ENCODE measurements around the gene CDK5. TPM values are rescaled to one million over a fixed set of nuclear protein-coding genes. Genes with fewer than 3 reads are reported as not detected.

Gene CDK5
- total RNA-seq, 2 donors from 2014 or later = 22.2 to 25.2 TPM

GRCh38 chr7:151068069-151068773, 10.5 kb upstream of the CDK5 start:
- H3K27me3 ChIP-seq (ENCODE audit: control insufficient read depth, insufficient read depth, low read length, poor library complexity, severe bottlenecking) = no peaks in the 10 kb centered on the region
- TF ChIP-seq CTCF (conservative IDR thresholded peaks at IDR 0.05) = no peak
- DNase-seq = peak; percentile 69
- no peaks in the 10 kb centered on the region for H3K27me3 Mint-ChIP-seq (ENCODE audit: insufficient read depth)
- WGBS, 2 experiments (ENCODE audit: insufficient coverage in 1 of 2, insufficient read length in 1 of 2) = 79 to 82% methylated on average over 12 of the region's 12 CpGs
- peak overlapping the region; percentile 82 for H3K27ac Mint-ChIP-seq
- H3K9me3 Mint-ChIP-seq = no peaks in the 10 kb centered on the region
- H3K4me1 Mint-ChIP-seq = peaks cover 4% of the 10 kb centered on the region
- peaks cover 64% of the 10 kb centered on the region for H3K36me3 ChIP-seq (ENCODE audit: control insufficient read depth, insufficient read depth, low read length)
- H3K27ac ChIP-seq (ENCODE audit: low read depth, low read length) = no peak overlapping the region
- H3K4me1 ChIP-seq (ENCODE audit: control insufficient read depth, insufficient read depth, low read length) = peaks cover 3% of the 10 kb centered on the region
- H3K9me3 ChIP-seq (ENCODE audit: control insufficient read depth, low read length) = no peaks in the 10 kb centered on the region
- H3K4me3 ChIP-seq (ENCODE audit: low read length) = no peak overlapping the region
- no peak overlapping the region for H3K9ac ChIP-seq (ENCODE audit: extremely low read depth, low read length, poor library complexity, severe bottlenecking)
- H3K36me3 Mint-ChIP-seq (ENCODE audit: low read depth) = peaks cover 55% of the 10 kb centered on the region
- H3K4me3 Mint-ChIP-seq = no peak overlapping the region

GRCh38 chr7:151066273-151066974, 8.7 kb upstream of the CDK5 start:
- H3K27me3 Mint-ChIP-seq (ENCODE audit: insufficient read depth) = no peaks in the 10 kb centered on the region
- no peak for DNase-seq
- no peaks in the 10 kb centered on the region for H3K9me3 Mint-ChIP-seq
- Histone ChIP-seq H3K27ac (ENCODE audit: low read depth, low read length) (no peak overlapping the region), H3K27me3 (ENCODE audit: control insufficient read depth, insufficient read depth, low read length, poor library complexity, severe bottlenecking) (no peaks in the 10 kb centered on the region), H3K9me3 (ENCODE audit: control insufficient read depth, low read length) (no peaks in the 10 kb centered on the region), H3K9ac (ENCODE audit: extremely low read depth, low read length, poor library complexity, severe bottlenecking) (no peak overlapping the region), H3K4me1 (ENCODE audit: control insufficient read depth, insufficient read depth, low read length) (peaks cover 7% of the 10 kb centered on the region), H3K4me3 (ENCODE audit: low read length) (no peak overlapping the region), H3K36me3 (ENCODE audit: control insufficient read depth, insufficient read depth, low read length) (peaks cover 64% of the 10 kb centered on the region)
- H3K36me3 Mint-ChIP-seq (ENCODE audit: low read depth) = peaks cover 46% of the 10 kb centered on the region
- no peak for TF ChIP-seq CTCF (conservative IDR thresholded peaks at IDR 0.05)
- H3K4me3 Mint-ChIP-seq = no peak overlapping the region
- WGBS, 2 experiments (ENCODE audit: insufficient coverage in 1 of 2, insufficient read length in 1 of 2) = 97% methylated on average over 33 to 39 of the region's 39 CpGs
- no peak overlapping the region for H3K27ac Mint-ChIP-seq
- H3K4me1 Mint-ChIP-seq = peaks cover 11% of the 10 kb centered on the region

GRCh38 chr7:151065516-151065915, 7.8 kb upstream of the CDK5 start:
- no peak overlapping the region for H3K27ac Mint-ChIP-seq
- H3K36me3 Mint-ChIP-seq (ENCODE audit: low read depth) = peaks cover 40% of the 10 kb centered on the region
- Histone ChIP-seq H3K9ac (ENCODE audit: extremely low read depth, low read length, poor library complexity, severe bottlenecking) (no peak overlapping the region), H3K9me3 (ENCODE audit: control insufficient read depth, low read length) (no peaks in the 10 kb centered on the region), H3K27me3 (ENCODE audit: control insufficient read depth, insufficient read depth, low read length, poor library complexity, severe bottlenecking) (no peaks in the 10 kb centered on the region), H3K4me3 (ENCODE audit: low read length) (no peak overlapping the region), H3K36me3 (ENCODE audit: control insufficient read depth, insufficient read depth, low read length) (peaks cover 58% of the 10 kb centered on the region), H3K27ac (ENCODE audit: low read depth, low read length) (no peak overlapping the region), H3K4me1 (ENCODE audit: control insufficient read depth, insufficient read depth, low read length) (peaks cover 10% of the 10 kb centered on the region)
- H3K4me3 Mint-ChIP-seq = no peak overlapping the region
- TF ChIP-seq CTCF (conservative IDR thresholded peaks at IDR 0.05) = no peak
- 94 to 95% methylated on average over 12 to 14 of the region's 14 CpGs for WGBS, 2 experiments (ENCODE audit: insufficient coverage in 1 of 2, insufficient read length in 1 of 2)
- H3K9me3 Mint-ChIP-seq = no peaks in the 10 kb centered on the region
- H3K27me3 Mint-ChIP-seq (ENCODE audit: insufficient read depth) = no peaks in the 10 kb centered on the region
- no peak for DNase-seq
- peaks cover 18% of the 10 kb centered on the region for H3K4me1 Mint-ChIP-seq

Measured in endodermal cell (in vitro differentiated cells).